H1 (cell line): ENCODE data around the gene LDLRAP1. TPM values are rescaled to one million over a fixed set of nuclear protein-coding genes. Genes with fewer than 3 reads are reported as not detected.

ENCODE experiments used
- CTCF ChIA-PET: fragments of 300-600 bp; sonication (Branson Sonifier 250); formaldehyde crosslinking; loops from one replicate; lab custom pipeline; 2021; ENCODE audit not compliant: partially characterized antibody; lab: Charles Lee
- POLR2A ChIA-PET: fragments of 300-600 bp; sonication (Branson Sonifier 250); formaldehyde crosslinking; loops from one replicate; lab custom pipeline; 2021; ENCODE audit warnings: inconsistent platforms; ENCODE audit not compliant: partially characterized antibody; lab: Charles Lee
- DNase-seq, 2 experiments: peaks; one replicate each; pipeline versions ENCODE4 v3.0.0 to v3.0.0-alpha.2; 2010 to 2022; ENCODE audit warnings: low spot score in 2 of 2, low read depth in 1 of 2, mixed read lengths in 1 of 2
- FAIRE-seq: peaks from 2 replicates; lab custom pipeline; 2011; peaks lifted over from hg19 to GRCh38; lab: Jason Lieb, UNC
- H2AFZ ChIP-seq: 2 replicates; pipeline ENCODE4 v1.8.1; 2012; ENCODE audit warnings: low read length, inconsistent platforms
- H2AK5ac ChIP-seq: 2 replicates; pipeline ENCODE4 v1.6.1; 2013; ENCODE audit warnings: low read depth, low read length
- H2BK120ac ChIP-seq: replicated peaks from 2 replicates; pipeline ENCODE3; 2013; ENCODE audit warnings: low read depth, low read length, inconsistent platforms
- H2BK12ac ChIP-seq: 2 replicates; pipeline ENCODE4 v1.6.1; 2013; ENCODE audit warnings: low read depth, low read length
- H2BK15ac ChIP-seq: 2 replicates; pipeline ENCODE4 v1.6.1; 2013; ENCODE audit warnings: low read length
- H2BK20ac ChIP-seq: 2 replicates; pipeline ENCODE4 v1.6.1; 2013; ENCODE audit warnings: low read length
- H2BK5ac ChIP-seq: 2 replicates; pipeline ENCODE4 v1.6.1; 2013; ENCODE audit warnings: low read depth, low read length
- H3K14ac ChIP-seq: 2 replicates; pipeline ENCODE4 v1.6.1; 2013; ENCODE audit warnings: inconsistent platforms; ENCODE audit not compliant: insufficient read length
- H3K18ac ChIP-seq: 2 replicates; pipeline ENCODE4 v1.6.1; 2013; ENCODE audit warnings: low read length; ENCODE audit errors: extremely low read depth
- H3K23ac ChIP-seq: 2 replicates; pipeline ENCODE4 v1.6.1; 2013; ENCODE audit warnings: inconsistent platforms; ENCODE audit not compliant: insufficient read length
- H3K23me2 ChIP-seq: 2 replicates; pipeline ENCODE4 v1.6.1; 2013; ENCODE audit warnings: low read depth, low read length
- H3K27ac ChIP-seq: 2 replicates; pipeline ENCODE4 v1.6.1; 2011; ENCODE audit warnings: low read depth, low read length, inconsistent platforms
- H3K27me3 ChIP-seq, 4 experiments: replicated peaks in 1 of 4; 1 replicate in 1 of 4; 2 replicates in 3 of 4; pipeline versions ENCODE4 v1.6.1 to v1.8.1; 2011 to 2013; ENCODE audit warnings: low read length in 3 of 4, mild to moderate bottlenecking in 3 of 4, inconsistent platforms in 2 of 4, mixed read lengths in 2 of 4, moderate library complexity in 1 of 4; ENCODE audit not compliant: control insufficient read depth in 3 of 4, insufficient read depth in 3 of 4; ENCODE audit errors: extremely low read depth in 1 of 4
- H3K36me3 ChIP-seq, 4 experiments: 2 replicates each; pipeline versions ENCODE4 v1.6.1 to v1.8.1; 2011 to 2013; ENCODE audit warnings: mild to moderate bottlenecking in 4 of 4, low read length in 3 of 4, moderate library complexity in 2 of 4, control low read depth in 1 of 4, inconsistent platforms in 1 of 4; ENCODE audit not compliant: insufficient read depth in 4 of 4, control insufficient read depth in 2 of 4
- H3K4ac ChIP-seq: replicated peaks from 2 replicates; pipeline ENCODE3; 2013; ENCODE audit warnings: low read length, low read depth, mixed read lengths, inconsistent platforms; ENCODE audit not compliant: insufficient read length
- H3K4me1 ChIP-seq, 4 experiments: replicated peaks in 1 of 4; 1 replicate in 1 of 4; 2 replicates in 3 of 4; pipeline versions ENCODE4 v1.6.1 to v1.8.1; 2011 to 2013; ENCODE audit warnings: low read length in 3 of 4, inconsistent platforms in 2 of 4, mixed read lengths in 1 of 4; ENCODE audit not compliant: insufficient read depth in 4 of 4, control insufficient read depth in 3 of 4
- H3K4me2 ChIP-seq, 2 experiments: 2 replicates each; pipeline versions ENCODE4 v1.6.1 to v1.8.1; 2011 to 2013; ENCODE audit warnings: low read depth in 2 of 2, low read length in 2 of 2, control low read depth in 1 of 2, inconsistent platforms in 1 of 2, mild to moderate bottlenecking in 1 of 2; ENCODE audit not compliant: insufficient read depth in 1 of 2
- H3K4me3 ChIP-seq, 4 experiments: fragments of 200-600, 300-600 bp in 1 of 4; sonication (generic), shearing (Covaris generic), sonication (Bioruptor Twin) in 1 of 4; 2 replicates each; pipeline versions ENCODE4 v1.5.1 to v1.8.1; 2011 to 2016; ENCODE audit warnings: low read length in 4 of 4, low read depth in 3 of 4, control low read depth in 2 of 4, inconsistent platforms in 2 of 4, mild to moderate bottlenecking in 2 of 4, mixed read lengths in 1 of 4, moderate library complexity in 1 of 4; ENCODE audit not compliant: insufficient read depth in 2 of 4; ENCODE audit errors: extremely low read depth in 1 of 4
- H3K56ac ChIP-seq: replicated peaks from 2 replicates; pipeline ENCODE3; 2013; ENCODE audit warnings: low read depth, mild to moderate bottlenecking, mixed read lengths, low read length, inconsistent platforms; ENCODE audit not compliant: insufficient read length
- H3K79me1 ChIP-seq: 2 replicates; pipeline ENCODE4 v1.6.1; 2013; ENCODE audit warnings: low read depth, low read length, control low read depth
- H3K79me2 ChIP-seq, 2 experiments: 2 replicates each; pipeline versions ENCODE4 v1.6.1 to v1.8.1; 2012 to 2013; ENCODE audit warnings: low read length in 2 of 2, mild to moderate bottlenecking in 2 of 2, inconsistent platforms in 1 of 2; ENCODE audit not compliant: insufficient read depth in 2 of 2, control insufficient read depth in 1 of 2
- H3K9ac ChIP-seq, 4 experiments: replicated peaks in 1 of 4; 1 replicate in 1 of 4; 2 replicates in 3 of 4; pipeline versions ENCODE4 v1.6.1 to v1.8.1; 2011 to 2013; ENCODE audit warnings: low read depth in 3 of 4, low read length in 3 of 4, control low read depth in 2 of 4, mild to moderate bottlenecking in 2 of 4, moderate library complexity in 2 of 4, inconsistent platforms in 1 of 4; ENCODE audit errors: extremely low read depth in 1 of 4
- H3K9me3 ChIP-seq, 2 experiments: 2 replicates each; pipeline versions ENCODE4 v1.6.1 to v1.8.1; 2012 to 2013; ENCODE audit warnings: mild to moderate bottlenecking in 2 of 2, moderate library complexity in 2 of 2, control low read depth in 1 of 2, inconsistent platforms in 1 of 2, low read depth in 1 of 2, low read length in 1 of 2, mixed read lengths in 1 of 2; ENCODE audit not compliant: insufficient read depth in 2 of 2
- H4K20me1 ChIP-seq, 2 experiments: replicated peaks in 1 of 2; 2 replicates each; pipeline versions ENCODE3 to v1.8.1; 2011 to 2013; ENCODE audit warnings: inconsistent platforms in 2 of 2, low read length in 2 of 2, mild to moderate bottlenecking in 1 of 2; ENCODE audit not compliant: insufficient read depth in 2 of 2, control insufficient read depth in 1 of 2
- H4K5ac ChIP-seq: 2 replicates; pipeline ENCODE4 v1.6.1; 2013; ENCODE audit warnings: low read length, low read depth, mixed read lengths, inconsistent platforms; ENCODE audit not compliant: insufficient read length
- H4K8ac ChIP-seq: 2 replicates; pipeline ENCODE4 v1.8.0; 2013; ENCODE audit warnings: mild to moderate bottlenecking, moderate library complexity, low read length, inconsistent platforms; ENCODE audit not compliant: insufficient read depth; ENCODE audit errors: extremely low read depth
- H4K91ac ChIP-seq: replicated peaks from 2 replicates; pipeline ENCODE3; 2013; ENCODE audit warnings: low read length, mixed read lengths, inconsistent platforms; ENCODE audit not compliant: insufficient read length
- CHD2 ChIP-seq: IDR thresholded peaks from 2 replicates; pipeline ENCODE4 v1.6.1; 2012; ENCODE audit warnings: low read length, improper control_type of control experiment
- KDM4A ChIP-seq: IDR thresholded peaks from one replicate; pipeline ENCODE4 v1.7.1; 2012; ENCODE audit warnings: low read depth, mild to moderate bottlenecking, moderate library complexity, low read length, inconsistent platforms; ENCODE audit not compliant: severe bottlenecking
- NRF1 ChIP-seq: IDR thresholded peaks from 2 replicates; pipeline ENCODE4 v1.6.1; 2011; ENCODE audit warnings: mild to moderate bottlenecking, low read depth, low read length, improper control_type of control experiment
- POLR2AphosphoS5 ChIP-seq: IDR thresholded peaks from 2 replicates; pipeline ENCODE4 v1.6.1; 2011; ENCODE audit warnings: low read depth, low read length
- POU5F1 ChIP-seq: IDR thresholded peaks from 2 replicates; pipeline ENCODE4 v1.6.1; 2011; ENCODE audit warnings: low read depth, mild to moderate bottlenecking, low read length, moderate library complexity
- RXRA ChIP-seq: IDR thresholded peaks from 2 replicates; pipeline ENCODE4 v1.6.1; 2011; ENCODE audit warnings: low read depth, mild to moderate bottlenecking, low read length, moderate library complexity; ENCODE audit not compliant: insufficient read depth
- TAF7 ChIP-seq: optimal IDR thresholded peaks from 2 replicates; pipeline ENCODE3; 2011; ENCODE audit warnings: low read depth, mild to moderate bottlenecking, inconsistent platforms, low read length, moderate library complexity, borderline replicate concordance
- TCF12 ChIP-seq: IDR thresholded peaks from 2 replicates; pipeline ENCODE4 v1.6.1; 2011; ENCODE audit warnings: low read depth, mild to moderate bottlenecking, low read length
- WGBS, 2 experiments: shearing (Covaris generic) in 1 of 2; methylation state at CpG; one replicate each; pipeline versions ENCODE4 v1.1.6 to v1.1.7; 2013 to 2015; ENCODE audit warnings: low lambda C conversion rate in 2 of 2, mixed read lengths in 2 of 2, inconsistent platforms in 1 of 2, low coverage in 1 of 2, missing lambda C conversion rate in 1 of 2; ENCODE audit not compliant: insufficient replicate concordance in 2 of 2, insufficient coverage in 1 of 2, insufficient read length in 1 of 2; ENCODE audit errors: extremely low coverage in 1 of 2, missing lambda C conversion rate in 1 of 2; 5-methylcytosine and 5-hydroxymethylcytosine counted together
- polyA plus RNA-seq, 7 experiments: library from polyadenylated mRNA; depleted of rRNA in 3 of 7; stranded (reverse) in 5 of 7; unstranded in 2 of 7; fragments of >200 nt in 5 of 7; fragments of 200-250 nt in 2 of 7; gene quantifications; 1 replicate in 5 of 7; 2 replicates in 1 of 7; 4 replicates in 1 of 7; pipeline versions ENCODE4 v1.2.1 to v1.2.3, GENCODE V29; 2011 to 2013; ENCODE audit warnings: missing spikeins in 2 of 7, mixed read lengths in 2 of 7
- total RNA-seq: library from RNA; stranded (reverse); fragmentation: NEBNext Ultra II Directional; extraction: Animal tissue kit (Norgen Biotek cat#: 25700); gene quantifications from 2 replicates; pipeline ENCODE4 v1.2.1, GENCODE V29; 2021
- TF ChIP-seq, protein P1 (sequence below): IDR thresholded peaks from 2 replicates; pipeline ENCODE4 v1.6.1; 2012; ENCODE audit warnings: inconsistent platforms
- TF ChIP-seq, protein P2 (sequence below): IDR thresholded peaks from 2 replicates; pipeline ENCODE4 v1.6.1; 2012; ENCODE audit warnings: inconsistent platforms

LDLRAP1 gene
- total and polyA plus RNA-seq, 2 of the 8 experiments (the other 6 are each of a cell fraction or from before 2014, with no cell fraction given) = 12.8 to 13.2 TPM

DNA sequence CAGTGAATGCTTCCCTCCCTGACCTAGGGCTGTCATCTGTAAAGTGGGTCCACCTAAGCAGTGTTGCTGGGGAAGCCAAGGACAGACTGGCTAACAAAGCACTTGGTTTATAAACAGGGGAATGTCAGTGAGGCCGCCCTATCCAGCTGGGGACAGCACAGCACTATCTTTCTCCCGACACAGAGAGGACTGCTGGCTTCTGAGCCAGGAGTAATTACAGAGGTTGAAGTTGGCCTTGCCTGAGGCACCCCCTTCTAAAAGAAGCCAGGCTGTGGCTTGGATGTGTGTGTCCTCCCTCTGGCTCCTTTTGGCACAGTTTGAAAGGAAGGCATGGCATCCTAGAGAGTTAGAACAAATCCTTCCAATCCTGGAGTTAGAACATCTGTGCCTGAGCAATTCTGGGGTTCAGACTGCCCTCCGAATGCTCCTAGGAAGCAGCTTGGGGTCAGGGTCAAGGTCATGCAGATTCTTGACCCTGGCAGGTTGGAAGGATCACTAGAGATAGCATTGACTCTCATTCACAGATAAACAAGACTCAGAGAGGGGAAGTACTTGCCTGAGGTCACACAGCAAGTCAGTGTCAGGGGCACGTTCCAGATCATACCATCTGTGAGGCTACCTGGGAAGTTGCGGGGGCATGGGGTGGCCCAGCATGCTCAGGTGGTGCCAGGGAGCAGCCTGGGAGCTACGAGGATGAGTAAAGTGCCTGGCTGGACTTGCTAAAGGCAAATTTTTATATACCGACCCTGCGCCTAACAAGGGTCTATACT is 1.3 kb upstream of the LDLRAP1 start:
- Histone ChIP-seq H2BK12ac (no peak overlapping the region), H4K91ac (no peak overlapping the region)

More for the DNA sequence above, 1.3 kb upstream of the LDLRAP1 start:
- Histone ChIP-seq H3K18ac (no peak overlapping the region), H3K14ac (no peak overlapping the region), H2BK5ac (no peak overlapping the region), H3K27me3 (peaks cover 0 to 5% (median 3%) of the 10 kb centered on the region in 4 experiments; a peak in 5 of 7 replicates), H2AK5ac (no peak overlapping the region), H3K4me3 (no peak overlapping the region), H4K20me1 (peaks cover 2 to 6% of the 10 kb centered on the region in 2 experiments), H3K4me1 (peaks cover 0 to 14% (median 7%) of the 10 kb centered on the region in 4 experiments; a peak in 6 of 7 replicates)
- 84% methylated on average over 8 of the region's 8 CpGs; no CpG with 5 or more reads in 1 of the 2 experiments for WGBS, 2 experiments
- DNase-seq = no peak
- no peak for TF ChIP-seq POLR2AphosphoS5
- TF ChIP-seq TAF7 = no peak
- no peak for TF ChIP-seq KDM4A
- TF ChIP-seq POU5F1 = no peak
- TF ChIP-seq RXRA = no peak
- TF ChIP-seq TCF12 = no peak
- TF ChIP-seq NRF1 = no peak
- TF ChIP-seq, protein P1, sequence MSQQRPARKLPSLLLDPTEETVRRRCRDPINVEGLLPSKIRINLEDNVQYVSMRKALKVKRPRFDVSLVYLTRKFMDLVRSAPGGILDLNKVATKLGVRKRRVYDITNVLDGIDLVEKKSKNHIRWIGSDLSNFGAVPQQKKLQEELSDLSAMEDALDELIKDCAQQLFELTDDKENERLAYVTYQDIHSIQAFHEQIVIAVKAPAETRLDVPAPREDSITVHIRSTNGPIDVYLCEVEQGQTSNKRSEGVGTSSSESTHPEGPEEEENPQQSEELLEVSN = no peak
- TF ChIP-seq CHD2 = no peak
- TF ChIP-seq, protein P2, sequence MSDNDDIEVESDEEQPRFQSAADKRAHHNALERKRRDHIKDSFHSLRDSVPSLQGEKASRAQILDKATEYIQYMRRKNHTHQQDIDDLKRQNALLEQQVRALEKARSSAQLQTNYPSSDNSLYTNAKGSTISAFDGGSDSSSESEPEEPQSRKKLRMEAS = no peak
- TF ChIP-seq, all 59 proteins: peak for 0
- Histone ChIP-seq H3K4ac (no peak overlapping the region), H4K8ac (no peak overlapping the region), H3K36me3 (no peaks in the 10 kb centered on the region), H2BK20ac (no peak overlapping the region), H2BK120ac (no peak overlapping the region), H3K9me3 (no peaks in the 10 kb centered on the region), H2BK15ac (no peak overlapping the region), H2AFZ (no peak overlapping the region), H4K5ac (no peak overlapping the region), H3K23ac (no peak overlapping the region), H3K23me2 (peaks cover 5% of the 10 kb centered on the region; the same call in 1 of the 2 replicates), H3K27ac (no peak overlapping the region), H3K9ac (no peak overlapping the region), H3K79me2 (no peaks in the 10 kb centered on the region), H3K4me2 (no peak overlapping the region), H3K56ac (no peak overlapping the region), H3K79me1 (no peaks in the 10 kb centered on the region; the same call in 1 of the 2 replicates)
- FAIRE-seq = no peak
- ChIA-PET CTCF (interaction anchor here (0.5 to 2.6 kb wide), 4 partner anchors 22 to 1343 kb away, joined by 3 to 10 read pairs (median 6); no protein-coding TSS in a partner anchor), POLR2A (interaction anchor here (1.3 kb wide), 1 partner anchor 30 kb away, joined by 4 read pairs; no protein-coding TSS in a partner anchor)
